ENCODE results near the gene CNGA2. TPM values are rescaled to one million over a fixed set of nuclear protein-coding genes. Genes with fewer than 3 reads are reported as not detected.

The CNGA2 gene
- total and polyA plus RNA-seq, 4 donors: not detected

DNA sequence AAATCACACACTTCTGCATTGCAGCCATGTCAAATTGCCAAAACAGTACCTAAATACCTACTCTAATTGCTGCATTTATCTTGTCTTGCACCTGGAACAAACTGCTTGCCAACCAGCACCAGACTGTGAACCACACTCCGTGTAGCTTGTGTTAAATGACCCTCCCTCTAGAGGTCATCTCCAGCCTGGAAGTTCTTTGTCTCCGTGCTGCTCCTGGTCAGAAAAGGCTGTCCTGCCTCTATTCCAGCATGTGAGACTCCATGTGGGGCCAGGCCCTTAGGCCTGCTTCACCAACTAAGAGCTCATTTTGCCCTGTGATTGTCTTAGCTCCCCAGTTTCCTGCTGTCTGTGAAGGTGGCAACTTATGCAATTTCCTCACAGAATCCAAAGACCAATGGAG, 28.3 kb downstream of the CNGA2 start:
- TF ChIP-seq GABPA (IDR thresholded peaks at IDR 0.05 in 1 of 2, conservative IDR thresholded peaks at IDR 0.05 in 1 of 2): no peak
- no peak for TF ChIP-seq RAD21 (IDR thresholded peaks at IDR 0.05)
- TF ChIP-seq HNF4A (conservative IDR thresholded peaks at IDR 0.05): no peak
- TF ChIP-seq FOXA1 (IDR thresholded peaks at IDR 0.05): no peak
- no peak for TF ChIP-seq MAX (IDR thresholded peaks at IDR 0.05)
- no peak for TF ChIP-seq EGR1 (IDR thresholded peaks at IDR 0.05; ENCODE audit: low read depth in 2 of 2)
- TF ChIP-seq CTCF (IDR thresholded peaks at IDR 0.05; ENCODE audit: low read depth, low read length, missing input control): no peak
- no peak for TF ChIP-seq NR2F2 (IDR thresholded peaks at IDR 0.05)
- no peak for TF ChIP-seq JUND (IDR thresholded peaks at IDR 0.05)
- TF ChIP-seq TAF1 (conservative IDR thresholded peaks at IDR 0.05): no peak
- Histone ChIP-seq H3K36me3 (ENCODE audit: control insufficient read depth in 4 of 4, insufficient read depth in 3 of 4, low read depth in 1 of 4, low read length in 3 of 4) (no peaks in the 10 kb centered on the region), H3K27ac (ENCODE audit: low read depth in 1 of 2, low read length in 2 of 2) (no peak overlapping the region), H3K4me3 (ENCODE audit: low read depth in 1 of 3, low read length in 3 of 3) (no peak overlapping the region), H3K27me3 (ENCODE audit: control insufficient read depth in 4 of 4, insufficient read depth in 4 of 4, low read length in 3 of 4) (no peaks in the 10 kb centered on the region), H3K4me1 (ENCODE audit: control insufficient read depth in 4 of 4, insufficient read depth in 4 of 4, low read length in 3 of 4) (no peaks in the 10 kb centered on the region), H3K9me3 (ENCODE audit: control insufficient read depth in 4 of 4, low read length in 3 of 4) (no peaks in the 10 kb centered on the region), H3K9ac (ENCODE audit: low read depth in 1 of 2, low read length in 2 of 2) (no peak overlapping the region)
- DNase-seq (ENCODE audit: low spot score): no peak
- 54% methylated on average over 2 of the region's 2 CpGs for WGBS

DNA sequence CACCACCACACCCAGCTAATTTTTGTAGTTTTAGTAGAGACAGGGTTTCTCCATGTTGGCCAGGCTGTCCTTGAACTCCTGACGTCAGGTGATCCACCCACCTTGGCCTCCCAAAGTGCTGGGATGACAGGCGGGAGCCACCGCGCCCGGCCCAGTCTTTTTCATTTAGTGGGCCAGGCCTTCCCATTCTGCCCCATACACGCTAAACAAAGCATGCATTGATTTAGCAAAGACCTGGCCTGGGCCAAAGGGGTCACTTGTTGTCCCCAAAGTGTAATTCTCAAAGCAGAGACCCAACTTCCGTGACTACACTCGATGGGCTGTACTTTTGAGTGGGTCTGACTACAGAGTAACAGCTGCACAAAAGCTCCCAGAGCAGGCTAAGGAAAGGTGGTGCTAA, 29.2 kb downstream of the CNGA2 start:
- TF ChIP-seq RXRA (IDR thresholded peaks at IDR 0.05): no peak
- TF ChIP-seq ZBTB33 (IDR thresholded peaks at IDR 0.05): no peak
- TF ChIP-seq TAF1 (conservative IDR thresholded peaks at IDR 0.05): no peak
- TF ChIP-seq RAD21 (IDR thresholded peaks at IDR 0.05): no peak
- no peak for TF ChIP-seq FOXA1 (IDR thresholded peaks at IDR 0.05)
- no peak for TF ChIP-seq REST (IDR thresholded peaks at IDR 0.05)
- TF ChIP-seq NR2F2 (IDR thresholded peaks at IDR 0.05): no peak
- TF ChIP-seq CTCF (IDR thresholded peaks at IDR 0.05; ENCODE audit: low read depth, low read length, missing input control): no peak
- no peak for TF ChIP-seq MAX (IDR thresholded peaks at IDR 0.05)
- TF ChIP-seq JUND (IDR thresholded peaks at IDR 0.05): no peak
- H3K9ac ChIP-seq (ENCODE audit: low read depth in 1 of 2, low read length in 2 of 2): no peak overlapping the region
- no peaks in the 10 kb centered on the region for H3K4me1 ChIP-seq (ENCODE audit: control insufficient read depth in 4 of 4, insufficient read depth in 4 of 4, low read length in 3 of 4)
- 96% methylated on average over 8 of the region's 8 CpGs for WGBS
- no peaks in the 10 kb centered on the region for H3K27me3 ChIP-seq (ENCODE audit: control insufficient read depth in 4 of 4, insufficient read depth in 4 of 4, low read length in 3 of 4)
- H3K4me3 ChIP-seq (ENCODE audit: low read depth in 1 of 3, low read length in 3 of 3): no peak overlapping the region
- no peak for DNase-seq (ENCODE audit: low spot score)
- H3K27ac ChIP-seq (ENCODE audit: low read depth in 1 of 2, low read length in 2 of 2): no peak overlapping the region
- H3K36me3 ChIP-seq (ENCODE audit: control insufficient read depth in 4 of 4, insufficient read depth in 3 of 4, low read depth in 1 of 4, low read length in 3 of 4): no peaks in the 10 kb centered on the region
- no peaks in the 10 kb centered on the region for H3K9me3 ChIP-seq (ENCODE audit: control insufficient read depth in 4 of 4, low read length in 3 of 4)
